HG02588 (cell line): ENCODE results near the gene PCSK4.
"Not testable (repeated sequence)": the region's sequence is repeated elsewhere in the genome, so short reads cannot be mapped to it uniquely, and the experiment has no call there.

ENCODE experiments used
- ATAC-seq: cut with Tn5 transposase; IDR thresholded peaks from one replicate; pipeline ENCODE4 v1.9.1; 2021; ENCODE audit warnings: mild to moderate bottlenecking, moderate library complexity; ENCODE audit not compliant: unreplicated experiment

Gene PCSK4

GRCh38 chr19:1490311-1491113 lies at the start of gene PCSK4:
Gene PCSK4 (minus strand): TSS chr19:1490350. CDS start chr19:1490346, 4 bp downstream.
- ATAC-seq = peak; percentile 72

- ATAC-seq = not testable (repeated sequence)
Measured at GRCh38 chr19:1539749-1540148, 49.6 kb upstream of the PCSK4 start.

- ATAC-seq = no peak
Measured at GRCh38 chr19:1538978-1539377, 48.8 kb upstream of the PCSK4 start.

GRCh38 chr19:1535699-1536098 lies 45.5 kb upstream of the PCSK4 start:
- ATAC-seq = not testable (repeated sequence)

GRCh38 chr19:1534972-1535371 lies 44.8 kb upstream of the PCSK4 start:
- ATAC-seq = no peak

- no peak for ATAC-seq
Measured at GRCh38 chr19:1533510-1534150, 43.5 kb upstream of the PCSK4 start.

- no peak for ATAC-seq
Measured at GRCh38 chr19:1532003-1532402, 41.9 kb upstream of the PCSK4 start.

- ATAC-seq = no peak
Measured at GRCh38 chr19:1531587-1531986, 41.4 kb upstream of the PCSK4 start.

- ATAC-seq = not testable (repeated sequence)
Measured at GRCh38 chr19:1530856-1531255, 40.7 kb upstream of the PCSK4 start.

GRCh38 chr19:1529430-1529816 lies 39.3 kb upstream of the PCSK4 start:
- no peak for ATAC-seq

GRCh38 chr19:1528596-1529429 lies 38.7 kb upstream of the PCSK4 start:
- no peak for ATAC-seq

GRCh38 chr19:1527650-1528309 lies 37.6 kb upstream of the PCSK4 start:
- ATAC-seq = no peak

GRCh38 chr19:1526979-1527649 lies 37.0 kb upstream of the PCSK4 start:
- no peak for ATAC-seq

- ATAC-seq = no peak
Measured at GRCh38 chr19:1526066-1526778, 36.1 kb upstream of the PCSK4 start.

GRCh38 chr19:1525343-1525742 lies 35.2 kb upstream of the PCSK4 start:
- no peak for ATAC-seq

GRCh38 chr19:1524972-1525325 lies 34.8 kb upstream of the PCSK4 start:
- no peak for ATAC-seq

- no peak for ATAC-seq
Measured at GRCh38 chr19:1524287-1524971, 34.3 kb upstream of the PCSK4 start.

GRCh38 chr19:1523412-1524286 lies 33.5 kb upstream of the PCSK4 start, which contains the start of gene PLK5:
Gene PLK5 (plus strand): TSS chr19:1524077. CDS start chr19:1526997, 2,920 bp downstream.
- ATAC-seq = no peak
